EH (cell line): ENCODE measurements around the gene NPTN.
"Not testable (repeated sequence)": the region's sequence is repeated elsewhere in the genome, so short reads cannot be mapped to it uniquely, and the experiment has no call there.

Experiments used
- DNase-seq: peaks from one replicate; pipeline ENCODE4 v3.0.0-alpha.2; 2015; ENCODE audit warnings: low read depth

Gene NPTN

GRCh38 chr15:73600413-73601335 is 32.5 kb downstream of the NPTN start:
- DNase-seq, result peak; percentile 24

GRCh38 chr15:73599934-73600333 is 33.3 kb downstream of the NPTN start:
- peak; percentile 46 for DNase-seq

- DNase-seq, result peak; percentile 76
These were observed 34.5 kb downstream of the NPTN start for GRCh38 chr15:73598530-73599160.

GRCh38 chr15:73597036-73597638 is 36.1 kb downstream of the NPTN start:
- no peak for DNase-seq

- peak; percentile 56 for DNase-seq
These were observed 37.0 kb downstream of the NPTN start for GRCh38 chr15:73596174-73596573.

- DNase-seq, result no peak
These were observed 39.1 kb downstream of the NPTN start for GRCh38 chr15:73594109-73594508.

GRCh38 chr15:73593304-73594074 is 39.7 kb downstream of the NPTN start:
- no peak for DNase-seq

GRCh38 chr15:73590263-73590662 is 42.9 kb downstream of the NPTN start:
- no peak for DNase-seq

- DNase-seq, result no peak
These were observed 43.4 kb downstream of the NPTN start for GRCh38 chr15:73589766-73590165.

GRCh38 chr15:73585871-73586654 is 47.1 kb downstream of the NPTN start:
- DNase-seq, result no peak

GRCh38 chr15:73584699-73585420 is 48.3 kb downstream of the NPTN start:
- DNase-seq, result peak; percentile 38

GRCh38 chr15:73583544-73583943 is 49.6 kb downstream of the NPTN start:
- DNase-seq, result no peak

GRCh38 chr15:73582851-73583379 is 50.3 kb downstream of the NPTN start:
- DNase-seq, result no peak

- DNase-seq, result no peak
These were observed 55.2 kb downstream of the NPTN start for GRCh38 chr15:73578026-73578425.

- not testable (repeated sequence) for DNase-seq
These were observed 55.6 kb downstream of the NPTN start for GRCh38 chr15:73577593-73577992.

- peak; percentile 46 for DNase-seq
These were observed 57.4 kb downstream of the NPTN start for GRCh38 chr15:73575636-73576247.

- DNase-seq, result peak; percentile 91
These were observed 59.6 kb downstream of the NPTN start for GRCh38 chr15:73573572-73573971.

GRCh38 chr15:73573037-73573436 is 60.2 kb downstream of the NPTN start:
- no peak for DNase-seq

GRCh38 chr15:73572296-73572695 is 60.9 kb downstream of the NPTN start:
- DNase-seq, result no peak

- no peak for DNase-seq
These were observed 61.8 kb downstream of the NPTN start for GRCh38 chr15:73571346-73571745.
